GM18868 (cell line): ENCODE measurements around the gene RPS19.

Experiments used
- ATAC-seq: cut with Tn5 transposase; IDR thresholded peaks from one replicate; pipeline ENCODE4 v1.9.1; 2021; ENCODE audit warnings: mild to moderate bottlenecking, moderate library complexity; ENCODE audit not compliant: unreplicated experiment

RPS19 gene

GRCh38 chr19:41859618-41860418, at the start of gene RPS19:
TSS of gene RPS19 (plus strand) at chr19:41860255. CDS start at chr19:41860775, 520 bp downstream.
- peak; percentile 77 for ATAC-seq

GRCh38 chr19:41810301-41810700, 49.8 kb upstream of the RPS19 start:
- no peak for ATAC-seq

GRCh38 chr19:41811036-41811435, 49.0 kb upstream of the RPS19 start:
- no peak for ATAC-seq

DNA sequence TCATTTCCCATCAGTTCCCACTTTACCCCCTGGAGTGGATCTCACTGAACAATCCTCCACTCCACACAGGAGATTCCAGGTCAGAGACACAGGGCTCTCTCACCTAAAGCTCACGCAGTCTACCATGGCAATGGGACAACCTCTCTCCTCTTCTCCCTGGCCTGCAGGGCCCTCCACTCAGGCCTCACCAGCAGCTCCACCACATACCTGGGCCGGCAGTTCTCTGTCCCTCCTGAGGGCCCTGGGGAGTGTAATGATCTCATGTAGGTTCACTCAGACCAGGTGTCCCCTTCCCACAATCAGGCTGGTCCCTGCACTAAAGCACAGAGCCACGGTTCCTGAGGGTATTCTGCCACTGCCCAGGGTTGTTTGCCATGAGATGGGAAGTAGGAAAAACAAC, 48.1 kb upstream of the RPS19 start:
- ATAC-seq = no peak

GRCh38 chr19:41813911-41814310, 46.1 kb upstream of the RPS19 start:
- ATAC-seq = no peak

DNA sequence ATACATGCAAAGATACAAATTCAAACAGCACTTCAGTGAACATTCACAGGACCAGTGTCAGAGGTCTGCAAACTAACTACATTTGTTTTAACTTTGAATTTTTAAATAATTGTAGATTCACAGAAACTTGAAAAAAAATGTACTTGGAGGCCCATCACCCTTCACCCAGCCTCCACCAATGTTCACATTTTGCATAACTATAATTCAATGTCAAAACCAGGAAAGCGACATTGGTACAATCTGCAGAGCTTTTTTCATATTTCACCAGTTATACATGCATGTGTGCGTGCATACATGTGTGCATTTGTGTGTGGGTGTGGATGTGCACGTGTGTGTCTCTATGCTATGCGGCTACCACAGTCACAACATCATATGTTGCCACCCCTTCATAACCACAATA, 44.8 kb upstream of the RPS19 start:
- ATAC-seq = no peak

GRCh38 chr19:41816761-41817160, 43.3 kb upstream of the RPS19 start:
- ATAC-seq = no peak

DNA sequence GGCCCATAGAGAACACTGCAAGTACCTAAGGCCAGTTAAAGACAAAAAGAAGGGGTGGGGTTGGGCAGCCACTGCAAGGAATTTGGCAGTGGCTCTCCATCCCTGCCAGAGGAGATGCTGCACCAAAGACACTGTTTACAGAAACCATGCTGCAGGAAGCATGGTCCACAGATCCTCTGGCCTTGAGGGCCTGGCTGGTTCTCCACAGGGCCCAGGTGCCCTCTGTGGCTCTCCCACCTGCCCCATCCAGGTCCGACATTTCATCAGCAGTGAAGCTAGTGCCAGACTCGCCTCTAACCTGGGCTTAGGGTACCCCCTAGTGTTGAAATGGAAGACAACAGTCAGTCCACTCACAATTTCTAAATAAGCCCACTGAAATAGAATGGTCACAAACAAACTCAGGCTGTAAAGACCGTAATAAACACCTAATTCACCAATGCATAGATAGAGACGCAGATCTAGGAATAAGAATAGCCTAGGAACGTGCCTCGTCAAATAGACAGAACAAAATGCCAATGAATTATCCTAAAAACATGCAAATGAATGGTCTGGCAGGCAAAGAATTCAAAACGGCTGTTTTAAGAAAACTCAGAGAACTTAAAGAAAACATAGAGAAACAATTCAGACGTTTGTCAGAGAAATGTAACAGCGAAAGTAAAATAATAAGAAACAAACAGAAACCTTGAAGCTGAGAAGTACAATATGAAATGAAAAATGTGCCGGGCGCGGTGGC, 38.9 kb upstream of the RPS19 start:
- no peak for ATAC-seq

GRCh38 chr19:41837981-41838708, 21.9 kb upstream of the RPS19 start:
- no peak for ATAC-seq

DNA sequence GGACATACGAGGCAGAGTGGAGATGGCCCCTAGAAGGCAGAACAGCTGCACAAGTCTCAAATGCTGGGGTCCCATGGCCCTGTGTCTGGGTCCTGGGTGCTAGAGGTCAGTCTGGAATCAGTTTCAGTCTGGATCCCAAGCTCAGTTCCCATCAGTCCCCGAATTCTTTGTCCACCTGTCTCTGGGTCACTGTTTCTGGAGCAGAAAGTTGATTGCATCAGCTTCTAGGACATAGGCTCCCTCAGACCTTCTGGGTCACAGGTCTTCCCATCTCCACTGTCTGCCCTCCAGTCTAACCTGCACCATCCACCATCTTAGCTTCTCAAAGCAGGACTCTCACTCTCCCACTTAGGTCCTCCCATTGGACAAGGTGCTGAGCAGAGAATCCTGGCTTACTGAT, 20.8 kb upstream of the RPS19 start:
- no peak for ATAC-seq

- no peak for ATAC-seq
Measured at GRCh38 chr19:41843371-41843770, 16.7 kb upstream of the RPS19 start.

GRCh38 chr19:41844601-41845000, 15.5 kb upstream of the RPS19 start, which contains the start of gene LYPD4:
TSS of gene LYPD4 (minus strand) at chr19:41844683. CDS start at chr19:41839285, 5,398 bp downstream.
- no peak for ATAC-seq

GRCh38 chr19:41845001-41845050, 15.2 kb upstream of the RPS19 start, which contains the start of gene DMRTC2:
TSS of gene DMRTC2 (plus strand) at chr19:41845042. CDS start at chr19:41847429, 2,387 bp downstream.
- no peak for ATAC-seq

- ATAC-seq = no peak
Measured at GRCh38 chr19:41845051-41845590, 14.9 kb upstream of the RPS19 start.

DNA sequence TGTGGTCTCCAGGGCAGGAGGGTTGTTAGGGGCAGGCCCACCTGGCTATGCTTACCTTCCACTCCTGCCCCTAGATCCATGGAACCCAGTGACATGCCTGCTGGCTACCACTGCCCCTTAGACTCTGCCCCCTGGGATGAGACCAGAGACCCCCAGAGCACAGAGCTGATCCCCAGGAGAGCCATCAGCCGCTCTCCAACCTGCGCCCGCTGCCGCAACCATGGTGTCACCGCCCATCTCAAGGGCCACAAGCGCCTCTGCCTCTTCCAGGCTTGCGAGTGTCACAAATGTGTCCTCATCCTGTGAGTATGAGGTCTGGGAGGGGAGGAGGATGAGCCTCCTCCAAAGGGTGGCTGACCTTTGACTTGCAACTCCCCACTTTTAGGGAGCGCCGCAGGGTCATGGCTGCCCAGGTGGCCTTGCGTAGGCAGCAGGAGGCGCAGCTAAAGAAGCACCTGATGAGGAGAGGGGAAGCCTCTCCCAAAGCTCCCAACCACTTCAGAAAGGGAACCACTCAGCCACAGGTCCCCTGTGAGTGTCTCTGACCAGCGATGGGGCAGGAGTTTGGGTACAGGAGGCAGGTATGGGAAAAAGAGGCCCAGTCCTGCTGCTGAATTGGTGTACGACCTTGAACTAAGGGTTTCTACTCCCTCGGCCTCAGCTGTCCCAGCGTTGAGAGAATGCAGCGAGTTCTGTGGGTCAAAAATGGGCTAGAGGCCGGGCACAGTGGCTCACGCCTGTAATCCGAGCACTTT, 12.5 kb upstream of the RPS19 start:
- no peak for ATAC-seq

- ATAC-seq = no peak
Measured at GRCh38 chr19:41848666-41849065, 11.4 kb upstream of the RPS19 start.

GRCh38 chr19:41849067-41849466, 11.0 kb upstream of the RPS19 start:
- no peak for ATAC-seq

- ATAC-seq = no peak
Measured at GRCh38 chr19:41850381-41850780, 9.7 kb upstream of the RPS19 start.

DNA sequence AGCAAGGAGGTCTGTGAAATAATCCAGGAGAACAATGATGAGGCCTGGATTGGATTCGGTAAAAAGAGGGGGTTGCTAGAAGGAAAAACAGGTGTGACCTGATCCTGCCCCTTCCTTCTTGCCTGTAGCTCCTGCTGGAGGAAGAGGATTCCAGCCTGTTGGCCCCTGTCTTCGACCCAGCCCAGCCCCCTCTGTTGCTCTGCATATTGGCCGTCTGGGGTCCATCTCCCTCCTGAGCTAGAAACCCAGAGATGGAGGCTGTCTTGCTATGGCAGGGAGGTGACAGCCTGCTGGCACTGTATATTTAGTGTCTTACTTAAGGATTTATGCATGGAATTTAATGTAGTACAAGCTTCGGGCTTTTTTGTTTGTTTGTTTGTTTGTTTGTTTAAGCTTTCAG, 8.6 kb upstream of the RPS19 start:
- no peak for ATAC-seq

- ATAC-seq = no peak
Measured at GRCh38 chr19:41853344-41853743, 6.7 kb upstream of the RPS19 start.

DNA sequence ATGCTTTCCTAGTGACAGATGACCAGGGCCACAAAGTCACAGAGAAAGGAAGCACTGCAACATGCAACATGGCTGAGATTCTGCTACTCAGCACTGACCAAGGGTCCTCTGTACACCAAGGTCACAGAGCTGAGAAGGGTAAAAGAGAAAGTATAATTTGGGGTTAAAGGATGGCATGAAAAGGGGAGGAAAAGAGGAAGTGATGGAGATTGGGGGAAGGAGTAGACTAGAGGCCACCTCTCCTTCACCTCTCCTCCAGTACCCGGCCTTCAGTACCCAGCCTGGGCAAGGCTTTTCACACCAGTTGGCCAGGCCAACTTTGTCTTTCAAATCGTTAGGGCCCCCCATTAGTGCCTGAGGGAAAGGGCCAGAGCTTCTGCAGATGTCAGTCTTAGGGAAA, 6.3 kb upstream of the RPS19 start:
- no peak for ATAC-seq
